H54 (cell line): ENCODE measurements around the gene WDR54.

Experiments used
- DNase-seq: peaks from one replicate; pipeline ENCODE4 v3.0.0; 2011; ENCODE audit warnings: low spot score, mixed read lengths; ENCODE audit not compliant: insufficient read length
- FAIRE-seq: peaks from 3 replicates; lab custom pipeline; 2011; peaks lifted over from hg19 to GRCh38; lab: Jason Lieb, UNC
- POLR2A ChIP-seq: IDR thresholded peaks from 2 replicates; pipeline ENCODE4 v1.6.1; 2011; ENCODE audit warnings: low read depth, mild to moderate bottlenecking, low read length

Gene WDR54

DNA sequence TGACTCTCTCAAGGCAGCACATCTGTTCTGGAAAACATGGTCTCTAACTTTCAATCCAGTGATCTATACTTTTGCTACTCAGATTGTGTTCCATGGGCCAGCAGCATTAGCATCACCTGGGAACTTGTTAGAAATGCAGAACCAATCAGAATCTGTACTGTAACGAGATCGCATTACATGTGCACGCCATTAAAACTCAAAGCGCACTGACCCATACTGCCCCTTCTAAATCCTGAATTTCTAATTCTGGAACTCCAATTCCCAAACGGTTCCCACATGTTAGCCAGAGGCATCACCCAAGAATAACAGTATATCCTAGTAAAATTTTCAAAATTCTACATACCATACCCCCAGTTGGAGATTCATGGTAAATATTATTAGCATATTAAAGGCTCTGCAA lies 30.9 kb upstream of the WDR54 start:
- DNase-seq (no peak), FAIRE-seq (no peak)
- TF ChIP-seq POLR2A, result no peak

DNA sequence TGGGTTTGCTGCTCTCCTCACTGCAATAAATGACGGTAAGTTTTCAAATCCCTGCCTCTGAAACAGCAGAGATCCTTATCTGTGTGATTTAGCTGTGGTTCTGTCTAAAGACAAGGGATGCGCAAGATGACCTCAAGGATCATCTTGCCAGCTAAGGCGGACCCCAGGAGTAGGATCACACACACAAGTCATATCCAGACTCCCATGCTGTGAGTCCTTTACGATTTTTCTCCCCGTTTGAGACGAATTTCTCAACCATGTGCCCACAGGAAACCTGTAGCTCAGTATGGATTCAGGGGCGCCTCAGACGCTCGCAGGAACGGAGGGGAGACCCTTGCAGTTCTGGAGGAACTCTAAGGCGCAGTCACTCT lies 30.3 kb upstream of the WDR54 start:
- no peak for TF ChIP-seq POLR2A
- DNase-seq (no peak), FAIRE-seq (no peak)

DNA sequence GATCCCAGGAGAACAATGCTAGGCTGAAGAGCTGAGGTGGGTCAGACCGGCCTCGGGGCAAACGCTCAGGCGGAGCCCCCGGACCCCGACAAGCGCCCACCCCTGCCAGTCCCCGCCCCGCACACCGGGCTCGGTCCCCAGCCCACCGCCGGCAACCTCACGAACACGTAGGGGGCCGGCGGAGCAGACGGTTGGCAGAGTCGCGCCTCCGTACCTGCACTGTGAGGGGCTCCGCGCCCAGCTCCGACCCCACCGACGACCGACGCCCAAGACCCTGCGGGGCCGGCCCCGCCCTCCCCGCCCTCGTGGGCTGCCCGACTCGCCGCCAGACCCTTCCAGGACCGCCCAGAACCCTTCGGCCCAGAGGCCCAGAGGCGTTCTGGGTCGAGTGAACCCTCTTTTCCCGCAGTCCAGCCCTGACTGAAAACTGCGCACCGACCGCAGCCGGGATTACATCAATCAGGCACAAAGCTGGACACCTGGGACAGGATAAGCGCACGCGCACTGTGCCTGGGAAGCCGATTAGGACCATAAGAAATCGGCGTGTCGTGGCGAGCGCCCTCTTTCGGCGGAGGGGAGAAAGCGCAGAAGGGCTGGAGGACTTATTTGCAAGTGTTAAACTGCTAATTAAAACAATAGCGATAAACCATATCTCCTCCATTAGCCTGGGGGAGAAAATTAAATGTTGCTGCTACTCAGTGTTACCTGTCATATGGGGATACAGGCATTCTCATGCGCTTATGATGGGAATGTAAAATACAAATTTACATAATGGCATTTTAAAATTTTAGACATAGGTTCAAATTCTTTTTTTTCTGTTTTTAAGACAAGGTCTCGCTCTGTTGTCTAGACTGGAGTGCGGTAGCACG lies 29.7 kb upstream of the WDR54 start:
- peak; percentile 68 for DNase-seq
- FAIRE-seq, result peak; percentile 73
- TF ChIP-seq POLR2A, result peak; percentile 65

- FAIRE-seq (no peak), DNase-seq (no peak)
- no peak for TF ChIP-seq POLR2A
Observed at GRCh38 chr2:74392449-74392743, 29.1 kb upstream of the WDR54 start.

GRCh38 chr2:74393525-74393924 lies 28.0 kb upstream of the WDR54 start:
- no peak for TF ChIP-seq POLR2A
- DNase-seq (no peak), FAIRE-seq (no peak)

DNA sequence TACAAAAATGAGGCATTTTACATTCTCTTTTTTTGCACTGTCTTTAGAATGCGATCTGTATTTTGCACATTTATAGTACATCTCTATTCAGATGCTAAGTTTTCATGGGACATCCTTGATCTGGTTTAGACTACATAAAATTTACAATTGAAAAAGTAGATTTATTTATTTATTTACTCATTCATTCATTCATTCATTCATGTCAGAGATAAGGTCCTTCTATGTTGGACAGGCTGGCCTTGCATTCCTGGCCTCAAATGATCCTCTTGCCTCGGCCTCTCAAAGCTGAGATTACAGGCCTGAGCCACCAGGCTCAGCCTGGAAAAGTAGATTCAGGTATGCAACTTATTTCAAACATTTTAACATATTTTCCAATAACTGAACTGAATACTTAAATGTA lies 25.4 kb upstream of the WDR54 start:
- no peak for TF ChIP-seq POLR2A
- FAIRE-seq (no peak), DNase-seq (no peak)

GRCh38 chr2:74399785-74400184 lies 21.7 kb upstream of the WDR54 start:
- no peak for TF ChIP-seq POLR2A
- peak; percentile 11 for FAIRE-seq
- DNase-seq, result no peak

DNA sequence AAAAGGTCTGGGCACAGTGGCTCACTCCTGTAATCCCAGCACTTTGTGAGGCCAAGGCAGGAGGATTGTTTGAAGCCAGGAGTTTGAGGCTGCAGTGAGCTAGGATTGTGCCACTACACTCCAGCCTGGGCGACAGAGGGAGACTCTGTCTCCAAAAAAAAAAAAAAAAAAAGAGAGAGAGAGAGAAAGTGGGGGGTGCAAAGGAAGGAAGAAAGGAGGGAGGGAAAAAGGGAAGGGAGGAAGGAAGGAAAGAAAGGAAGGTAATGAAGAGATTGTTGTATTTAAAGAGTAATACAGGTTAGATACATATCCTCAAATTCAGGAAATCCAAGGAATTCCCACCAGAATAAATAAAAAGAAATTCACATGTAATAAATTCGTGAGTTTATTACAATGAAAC lies 19.6 kb upstream of the WDR54 start:
- no peak for DNase-seq
- no peak for FAIRE-seq
- no peak for TF ChIP-seq POLR2A

- FAIRE-seq (no peak), DNase-seq (no peak)
- no peak for TF ChIP-seq POLR2A
Observed at GRCh38 chr2:74406035-74406434, 15.5 kb upstream of the WDR54 start.

DNA sequence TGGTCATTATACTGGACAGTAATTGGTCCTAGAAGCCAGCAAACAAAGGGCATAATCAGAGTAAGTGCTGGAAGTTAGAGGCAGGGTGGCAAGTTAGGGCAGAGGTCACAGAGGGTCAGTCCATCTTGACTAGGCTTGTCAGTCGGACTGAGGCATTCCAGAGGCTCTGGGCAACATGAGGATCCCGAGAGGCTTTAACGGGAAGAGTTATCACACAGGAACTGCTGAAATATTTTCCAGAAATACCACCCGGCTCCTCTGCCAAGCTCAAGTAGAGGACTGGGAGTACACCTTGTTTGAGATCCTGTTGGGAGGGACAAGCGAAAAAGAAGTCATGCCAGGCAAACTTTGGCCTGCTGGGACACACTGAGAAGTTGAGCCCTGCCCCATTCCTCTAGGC lies 13.8 kb upstream of the WDR54 start:
- TF ChIP-seq POLR2A, result no peak
- no peak for DNase-seq
- FAIRE-seq, result no peak

- no peak for DNase-seq
- no peak for TF ChIP-seq POLR2A
- no peak for FAIRE-seq
Observed at GRCh38 chr2:74413001-74413698, 8.4 kb upstream of the WDR54 start.

GRCh38 chr2:74414441-74414840 lies 7.1 kb upstream of the WDR54 start:
- FAIRE-seq (no peak), DNase-seq (no peak)

GRCh38 chr2:74414881-74415761 lies 6.4 kb upstream of the WDR54 start:
- no peak for TF ChIP-seq POLR2A
- FAIRE-seq (no peak), DNase-seq (no peak)

More at GRCh38 chr2:74414441-74414840, 7.1 kb upstream of the WDR54 start:
- TF ChIP-seq POLR2A, result no peak
